Smooth muscle cell (in vitro differentiated cells): ENCODE data around the gene HSD3B1. TPM values are rescaled to one million over a fixed set of nuclear protein-coding genes. Genes with fewer than 3 reads are reported as not detected.

Experiments used
- DNase-seq: peaks from one replicate; lab custom pipeline; 2025; ENCODE audit not compliant: unreplicated experiment; lab: John Stamatoyannopoulos, UW
- H2AFZ ChIP-seq: fragments of 200-600 bp; sonication (generic); 2 replicates; pipeline ENCODE4 v1.6.0; 2016; ENCODE audit warnings: antibody characterized with exemption, low read depth, mild to moderate bottlenecking
- H3F3A ChIP-seq: fragments of 200-600 bp; sonication (generic); 2 replicates; pipeline ENCODE4 v1.6.0; 2017; ENCODE audit warnings: antibody characterized with exemption, low read depth
- H3K27ac ChIP-seq: fragments of 200-600 bp; sonication (generic); 2 replicates; pipeline ENCODE4 v1.5.1; 2016; ENCODE audit warnings: low read depth, mild to moderate bottlenecking
- H3K27me3 ChIP-seq: fragments of 200-600 bp; sonication (generic); 2 replicates; pipeline ENCODE4 v1.6.1; 2016; ENCODE audit warnings: low read depth, mild to moderate bottlenecking
- H3K36me3 ChIP-seq: fragments of 200-600 bp; sonication (generic); 2 replicates; pipeline ENCODE4 v1.5.1; 2016; ENCODE audit warnings: low read depth
- H3K4me1 ChIP-seq: fragments of 200-600 bp; sonication (generic); 2 replicates; pipeline ENCODE4 v1.5.1; 2016; ENCODE audit warnings: low read depth
- H3K4me2 ChIP-seq: fragments of 200-600 bp; sonication (generic); 2 replicates; pipeline ENCODE4 v1.6.0; 2016; ENCODE audit warnings: mild to moderate bottlenecking
- H3K4me3 ChIP-seq: fragments of 200-600 bp; sonication (generic); 2 replicates; pipeline ENCODE4 v1.5.1; 2016; ENCODE audit warnings: mild to moderate bottlenecking
- H3K79me2 ChIP-seq: fragments of 200-600 bp; sonication (generic); 2 replicates; pipeline ENCODE4 v1.6.0; 2016; ENCODE audit warnings: low read depth, mild to moderate bottlenecking
- H3K9ac ChIP-seq: fragments of 200-600 bp; sonication (generic); 2 replicates; pipeline ENCODE4 v1.6.0; 2016; ENCODE audit warnings: low read depth
- H3K9me3 ChIP-seq: fragments of 200-600 bp; sonication (generic); replicated peaks from 2 replicates; pipeline ENCODE4 v1.5.1; 2016; ENCODE audit warnings: low read depth
- H4K20me1 ChIP-seq: fragments of 200-600 bp; sonication (generic); 2 replicates; pipeline ENCODE4 v1.6.0; 2016; ENCODE audit warnings: low read depth
- WGBS: methylation state at CpG from one replicate; pipeline ENCODE4 v1.1.7; 2016; ENCODE audit warnings: low lambda C conversion rate; 5-methylcytosine and 5-hydroxymethylcytosine counted together
- polyA plus RNA-seq: library from polyadenylated mRNA; unstranded; fragments of >200 nt; fragmentation: Nextera tagmentation; extraction: Ambion mirVana; gene quantifications from 2 replicates; pipeline ENCODE4 v1.2.1, GENCODE V29; 2016
- total RNA-seq: library from RNA; depleted of rRNA; stranded (reverse); fragments of >200 nt; gene quantifications from 2 replicates; pipeline ENCODE4 v1.2.3, GENCODE V29; 2014
- TF ChIP-seq, protein P1 (sequence below): fragments of 200-600 bp; sonication (generic); IDR thresholded peaks from 2 replicates; pipeline ENCODE4 v1.5.1; 2017; ENCODE audit warnings: borderline replicate concordance, mild to moderate bottlenecking, antibody characterized with exemption; ENCODE audit not compliant: insufficient read depth, poor library complexity, severe bottlenecking

Gene HSD3B1
- total and polyA plus RNA-seq, 2 experiments from 2014 or later: 1.7 to 1.8 TPM

DNA sequence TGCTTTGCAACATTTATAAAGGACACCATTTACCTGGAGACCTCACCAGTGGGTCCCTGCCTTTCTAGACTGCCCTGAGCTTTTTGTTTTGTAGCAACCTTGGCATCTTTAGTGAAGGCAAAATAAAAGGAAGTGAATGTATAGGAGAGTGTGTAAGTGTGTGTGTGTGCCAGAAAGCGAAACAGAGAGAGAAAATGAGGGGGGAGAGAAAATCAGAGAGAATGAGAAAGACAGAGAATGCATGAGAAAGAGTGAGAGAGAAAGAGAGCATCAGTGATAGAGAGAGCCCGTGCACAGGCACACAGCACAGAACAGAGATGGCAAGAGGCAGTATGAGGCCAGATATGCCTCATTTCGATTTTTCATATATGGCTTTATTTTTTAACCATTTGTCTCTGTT lies 57.5 kb downstream of the HSD3B1 start:
- Histone ChIP-seq H3K27me3 (no peaks in the 10 kb centered on the region), H3K9ac (no peak overlapping the region), H3K36me3 (no peaks in the 10 kb centered on the region), H2AFZ (no peak overlapping the region), H4K20me1 (no peaks in the 10 kb centered on the region), H3K79me2 (no peaks in the 10 kb centered on the region), H3K27ac (no peak overlapping the region), H3K4me3 (no peak overlapping the region), H3K4me1 (no peaks in the 10 kb centered on the region), H3F3A (no peaks in the 10 kb centered on the region), H3K4me2 (no peak overlapping the region), H3K9me3 (no peaks in the 10 kb centered on the region)
- TF ChIP-seq, protein P1, sequence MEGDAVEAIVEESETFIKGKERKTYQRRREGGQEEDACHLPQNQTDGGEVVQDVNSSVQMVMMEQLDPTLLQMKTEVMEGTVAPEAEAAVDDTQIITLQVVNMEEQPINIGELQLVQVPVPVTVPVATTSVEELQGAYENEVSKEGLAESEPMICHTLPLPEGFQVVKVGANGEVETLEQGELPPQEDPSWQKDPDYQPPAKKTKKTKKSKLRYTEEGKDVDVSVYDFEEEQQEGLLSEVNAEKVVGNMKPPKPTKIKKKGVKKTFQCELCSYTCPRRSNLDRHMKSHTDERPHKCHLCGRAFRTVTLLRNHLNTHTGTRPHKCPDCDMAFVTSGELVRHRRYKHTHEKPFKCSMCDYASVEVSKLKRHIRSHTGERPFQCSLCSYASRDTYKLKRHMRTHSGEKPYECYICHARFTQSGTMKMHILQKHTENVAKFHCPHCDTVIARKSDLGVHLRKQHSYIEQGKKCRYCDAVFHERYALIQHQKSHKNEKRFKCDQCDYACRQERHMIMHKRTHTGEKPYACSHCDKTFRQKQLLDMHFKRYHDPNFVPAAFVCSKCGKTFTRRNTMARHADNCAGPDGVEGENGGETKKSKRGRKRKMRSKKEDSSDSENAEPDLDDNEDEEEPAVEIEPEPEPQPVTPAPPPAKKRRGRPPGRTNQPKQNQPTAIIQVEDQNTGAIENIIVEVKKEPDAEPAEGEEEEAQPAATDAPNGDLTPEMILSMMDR: no peak
- DNase-seq: no peak
- 94% methylated on average over 3 of the region's 3 CpGs for WGBS

Other genes with a start within 250 kb of the HSD3B1 start
- gene HAO2, start 138.4 kb upstream of the HSD3B1 start, total RNA-seq: not detected in 2 replicates
- gene HAO2, start 138.4 kb upstream of the HSD3B1 start, polyA plus RNA-seq: not detected in 2 replicates
- gene HSD3B2, start 92.1 kb upstream of the HSD3B1 start, total RNA-seq: not detected in 2 replicates
- gene HSD3B2, start 92.1 kb upstream of the HSD3B1 start, polyA plus RNA-seq: not detected in 2 replicates
- 18.5 and 20.0 TPM in 2 replicates for gene ZNF697, start 141.1 kb downstream of the HSD3B1 start, total RNA-seq
- 1.5 and 2.2 TPM in 2 replicates for gene ZNF697, start 141.1 kb downstream of the HSD3B1 start, polyA plus RNA-seq
- 66.1 and 93.2 TPM in 2 replicates for gene PHGDH, start 204.7 kb downstream of the HSD3B1 start, total RNA-seq
- 134 and 141 TPM in 2 replicates for gene PHGDH, start 204.7 kb downstream of the HSD3B1 start, polyA plus RNA-seq